PC-9 (cell line): ENCODE measurements around the gene SLC44A1.

ENCODE experiments used
- EZH2 ChIP-seq: fragments of 200-600 bp; sonication (generic); IDR thresholded peaks from 2 replicates; pipeline ENCODE4 v1.8.0; 2017; ENCODE audit warnings: antibody characterized with exemption, low read depth
- TF ChIP-seq, protein P1 (sequence below): fragments of 200-600 bp; sonication (generic); conservative IDR thresholded peaks from 2 replicates; pipeline ENCODE4 v1.6.1; 2017; ENCODE audit warnings: mixed run types, antibody characterized with exemption, mild to moderate bottlenecking, moderate library complexity

DNA sequence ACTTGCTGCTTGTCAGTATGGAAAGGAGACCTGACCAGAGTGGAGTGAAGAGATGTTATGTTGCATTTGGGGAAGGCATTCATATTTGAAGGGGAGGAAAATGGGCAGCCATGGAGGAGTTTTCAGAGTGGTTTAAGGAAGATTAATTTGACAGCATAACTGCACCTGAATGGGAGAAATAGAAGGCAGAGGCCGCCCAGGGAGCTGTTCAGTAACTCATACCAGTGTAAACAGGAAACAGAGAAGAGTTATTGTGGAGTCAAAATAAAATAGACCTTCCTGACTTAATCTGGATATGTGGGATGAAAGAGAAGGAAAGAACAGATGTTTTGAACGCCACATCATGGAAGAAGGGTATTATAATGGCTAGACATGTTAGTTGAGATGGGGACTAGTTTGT is 13.4 kb downstream of the SLC44A1 start:
- TF ChIP-seq, protein P1, sequence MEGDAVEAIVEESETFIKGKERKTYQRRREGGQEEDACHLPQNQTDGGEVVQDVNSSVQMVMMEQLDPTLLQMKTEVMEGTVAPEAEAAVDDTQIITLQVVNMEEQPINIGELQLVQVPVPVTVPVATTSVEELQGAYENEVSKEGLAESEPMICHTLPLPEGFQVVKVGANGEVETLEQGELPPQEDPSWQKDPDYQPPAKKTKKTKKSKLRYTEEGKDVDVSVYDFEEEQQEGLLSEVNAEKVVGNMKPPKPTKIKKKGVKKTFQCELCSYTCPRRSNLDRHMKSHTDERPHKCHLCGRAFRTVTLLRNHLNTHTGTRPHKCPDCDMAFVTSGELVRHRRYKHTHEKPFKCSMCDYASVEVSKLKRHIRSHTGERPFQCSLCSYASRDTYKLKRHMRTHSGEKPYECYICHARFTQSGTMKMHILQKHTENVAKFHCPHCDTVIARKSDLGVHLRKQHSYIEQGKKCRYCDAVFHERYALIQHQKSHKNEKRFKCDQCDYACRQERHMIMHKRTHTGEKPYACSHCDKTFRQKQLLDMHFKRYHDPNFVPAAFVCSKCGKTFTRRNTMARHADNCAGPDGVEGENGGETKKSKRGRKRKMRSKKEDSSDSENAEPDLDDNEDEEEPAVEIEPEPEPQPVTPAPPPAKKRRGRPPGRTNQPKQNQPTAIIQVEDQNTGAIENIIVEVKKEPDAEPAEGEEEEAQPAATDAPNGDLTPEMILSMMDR = no peak
- TF ChIP-seq EZH2 = no peak
